Activated CD4-positive, alpha-beta T cell treated with anti-CD3 and anti-CD28 coated beads, Interleukin-2, Interleukin-6, amounts not matched to agents 100 ng/mL and 50 ng/mL, durations not matched to agents 16 hours and 8 hours (primary cell): ENCODE measurements around the gene NARS2.
"Not testable (repeated sequence)": the region's sequence is repeated elsewhere in the genome, so short reads cannot be mapped to it uniquely, and the experiment has no call there.

Experiments used
- DNase-seq: peaks from one replicate; pipeline ENCODE4 v3.0.0-alpha.2; 2020

The NARS2 gene

GRCh38 chr11:78540256-78540655, 34.4 kb downstream of the NARS2 start:
- DNase-seq, result no peak

- no peak for DNase-seq
Observed at GRCh38 chr11:78539506-78539905, 35.2 kb downstream of the NARS2 start.

- DNase-seq, result no peak
Observed at GRCh38 chr11:78536933-78537332, 37.7 kb downstream of the NARS2 start.

GRCh38 chr11:78535920-78536319, 38.7 kb downstream of the NARS2 start:
- DNase-seq, result no peak

- no peak for DNase-seq
Observed at GRCh38 chr11:78535027-78535426, 39.6 kb downstream of the NARS2 start.

GRCh38 chr11:78533399-78533798, 41.3 kb downstream of the NARS2 start:
- no peak for DNase-seq

GRCh38 chr11:78532991-78533390, 41.7 kb downstream of the NARS2 start:
- DNase-seq, result no peak

- DNase-seq, result no peak
Observed at GRCh38 chr11:78526497-78527146, 48.0 kb downstream of the NARS2 start.

- DNase-seq, result no peak
Observed at GRCh38 chr11:78525720-78526119, 48.9 kb downstream of the NARS2 start.

GRCh38 chr11:78520230-78520629, 54.4 kb downstream of the NARS2 start:
- DNase-seq, result no peak

GRCh38 chr11:78516281-78516680, 58.4 kb downstream of the NARS2 start:
- DNase-seq, result no peak

GRCh38 chr11:78514922-78515502, 59.7 kb downstream of the NARS2 start:
- DNase-seq, result no peak

GRCh38 chr11:78513085-78513484, 61.6 kb downstream of the NARS2 start:
- DNase-seq, result not testable (repeated sequence)

- no peak for DNase-seq
Observed at GRCh38 chr11:78510597-78510996, 64.1 kb downstream of the NARS2 start.

- DNase-seq, result no peak
Observed at GRCh38 chr11:78510025-78510596, 64.6 kb downstream of the NARS2 start.

- no peak for DNase-seq
Observed at GRCh38 chr11:78504708-78505107, 70.0 kb downstream of the NARS2 start.

- DNase-seq, result no peak
Observed at GRCh38 chr11:78504181-78504580, 70.5 kb downstream of the NARS2 start.

GRCh38 chr11:78499971-78500370, 74.7 kb downstream of the NARS2 start:
- DNase-seq, result no peak

- no peak for DNase-seq
Observed at GRCh38 chr11:78497293-78497692, 77.4 kb downstream of the NARS2 start.

- no peak for DNase-seq
Observed at GRCh38 chr11:78493413-78493975, 81.2 kb downstream of the NARS2 start.

GRCh38 chr11:78492973-78493372, 81.7 kb downstream of the NARS2 start:
- no peak for DNase-seq

- DNase-seq, result no peak
Observed at GRCh38 chr11:78489184-78489583, 85.5 kb downstream of the NARS2 start.

- DNase-seq, result no peak
Observed at GRCh38 chr11:78478536-78478935, 96.1 kb downstream of the NARS2 start.

- no peak for DNase-seq
Observed at GRCh38 chr11:78476066-78476465, 98.6 kb downstream of the NARS2 start.
